ENCODE data around the gene LTN1.

The LTN1 gene

DNA sequence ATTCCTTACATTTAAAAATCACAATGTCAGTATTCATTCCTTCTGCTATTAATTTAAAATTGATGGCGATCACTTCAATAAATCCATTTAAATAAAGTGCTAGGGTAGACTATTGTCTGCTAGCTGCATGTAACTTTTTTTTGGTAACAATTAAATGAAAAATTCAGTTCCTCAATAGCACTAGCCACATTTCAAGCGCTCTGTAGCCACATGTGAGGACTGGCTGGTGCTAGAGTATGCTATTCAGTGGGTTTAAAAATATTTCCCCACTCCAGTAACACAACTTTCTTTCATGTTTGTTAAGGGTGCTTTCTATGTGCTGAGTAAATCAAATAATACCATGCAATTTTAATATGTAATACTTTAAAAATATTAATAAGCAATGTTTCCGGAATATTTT, 108.2 kb downstream of the LTN1 start:
- peak overlapping the region; percentile 76 for H3K4me3 ChIP-seq
- no peak for DNase-seq (ENCODE audit: low spot score)
- TF ChIP-seq, protein P1, sequence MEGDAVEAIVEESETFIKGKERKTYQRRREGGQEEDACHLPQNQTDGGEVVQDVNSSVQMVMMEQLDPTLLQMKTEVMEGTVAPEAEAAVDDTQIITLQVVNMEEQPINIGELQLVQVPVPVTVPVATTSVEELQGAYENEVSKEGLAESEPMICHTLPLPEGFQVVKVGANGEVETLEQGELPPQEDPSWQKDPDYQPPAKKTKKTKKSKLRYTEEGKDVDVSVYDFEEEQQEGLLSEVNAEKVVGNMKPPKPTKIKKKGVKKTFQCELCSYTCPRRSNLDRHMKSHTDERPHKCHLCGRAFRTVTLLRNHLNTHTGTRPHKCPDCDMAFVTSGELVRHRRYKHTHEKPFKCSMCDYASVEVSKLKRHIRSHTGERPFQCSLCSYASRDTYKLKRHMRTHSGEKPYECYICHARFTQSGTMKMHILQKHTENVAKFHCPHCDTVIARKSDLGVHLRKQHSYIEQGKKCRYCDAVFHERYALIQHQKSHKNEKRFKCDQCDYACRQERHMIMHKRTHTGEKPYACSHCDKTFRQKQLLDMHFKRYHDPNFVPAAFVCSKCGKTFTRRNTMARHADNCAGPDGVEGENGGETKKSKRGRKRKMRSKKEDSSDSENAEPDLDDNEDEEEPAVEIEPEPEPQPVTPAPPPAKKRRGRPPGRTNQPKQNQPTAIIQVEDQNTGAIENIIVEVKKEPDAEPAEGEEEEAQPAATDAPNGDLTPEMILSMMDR (IDR thresholded peaks at IDR 0.05), result no peak
- H3K27ac ChIP-seq, result peak overlapping the region; percentile 77 to 95

DNA sequence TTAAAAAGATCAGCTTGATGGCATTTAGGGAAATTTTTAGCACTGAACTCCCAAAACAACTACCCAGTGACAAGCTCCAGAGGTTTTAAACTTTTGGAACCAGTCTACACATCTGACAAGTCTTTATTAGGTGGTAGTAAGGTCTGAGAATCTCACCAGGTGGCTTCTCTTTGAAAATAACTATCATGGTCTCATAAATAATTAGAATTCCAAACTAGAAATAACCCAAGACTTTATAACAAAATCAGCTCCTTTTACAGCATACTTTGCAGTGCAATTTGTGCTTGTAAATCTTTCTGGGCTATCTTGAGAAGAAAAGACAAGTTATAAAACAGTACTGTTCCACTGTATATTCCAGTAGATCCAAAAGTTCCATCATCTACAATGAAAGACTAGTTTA, 108.7 kb downstream of the LTN1 start:
- Histone ChIP-seq H3K27ac (no peak overlapping the region), H3K4me3 (peak overlapping the region; percentile 76)
- no peak for DNase-seq (ENCODE audit: low spot score)
- TF ChIP-seq, protein P1 (IDR thresholded peaks at IDR 0.05), result no peak

DNA sequence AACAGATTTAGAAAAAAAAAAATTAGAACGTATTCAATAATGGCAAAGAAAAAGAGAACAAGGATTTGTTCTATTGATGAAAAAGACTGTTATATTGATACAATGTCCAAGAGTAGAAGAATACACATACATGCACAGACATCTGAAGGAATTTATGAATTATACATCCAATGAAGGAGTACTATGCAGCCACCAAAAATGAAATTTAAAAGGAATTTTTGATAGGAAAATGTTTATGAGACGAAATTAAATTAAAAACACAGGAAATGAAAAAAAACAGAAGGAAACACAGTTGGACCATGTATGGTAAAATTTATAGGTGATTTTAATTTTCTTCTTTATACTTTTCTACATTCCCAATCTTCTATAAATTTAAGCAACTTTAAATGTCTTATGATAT, 110.3 kb downstream of the LTN1 start:
- TF ChIP-seq, protein P1 (IDR thresholded peaks at IDR 0.05), result no peak
- Histone ChIP-seq H3K4me3 (no peak overlapping the region), H3K27ac (no peak overlapping the region)
- DNase-seq (ENCODE audit: low spot score), result no peak
